Stimulated activated effector memory CD8-positive, alpha-beta T cell treated with anti-CD3 and anti-CD28 coated beads, Interleukin-12 subunit alpha, Interleukin-12 subunit beta, amount 100 ng/mL, for 72 hours (primary cell): Measurements from ENCODE around the gene CLIC1.
A peak's percentile ranks its signal among the peaks of the same experiment; 100 is the strongest.

Experiments
- ATAC-seq: fragments of 150-1000 bp; cut with Tn5 transposase; 2 replicates; pipeline ENCODE4 v1.10.0; 2021
- DNase-seq, 2 donors: peaks; one replicate each; pipeline ENCODE4 v3.0.0; 2021 to 2022; ENCODE audit warnings: low spot score in 2 of 2
- H3K27ac Mint-ChIP-seq: one replicate; pipeline ENCODE4 v1.8.0; 2022; ENCODE audit warnings: mild to moderate bottlenecking, mixed read lengths
- H3K36me3 Mint-ChIP-seq: one replicate; pipeline ENCODE4 v1.8.0; 2022; ENCODE audit warnings: mild to moderate bottlenecking, mixed read lengths
- H3K4me1 Mint-ChIP-seq: one replicate; pipeline ENCODE4 v1.8.0; 2022; ENCODE audit warnings: mixed read lengths
- H3K4me3 Mint-ChIP-seq: one replicate; pipeline ENCODE4 v1.8.0; 2022; ENCODE audit warnings: mild to moderate bottlenecking, mixed read lengths
- H3K9me3 Mint-ChIP-seq: one replicate; pipeline ENCODE4 v1.8.0; 2022; ENCODE audit warnings: mixed read lengths

Gene CLIC1

GRCh38 chr6:31690231-31691077, 45.9 kb downstream of the CLIC1 start:
- no peak for DNase-seq
- Mint-ChIP-seq H3K27ac (peak overlapping the region; percentile 74), H3K9me3 (no peaks in the 10 kb centered on the region), H3K4me3 (no peak overlapping the region), H3K36me3 (peaks cover 87% of the 10 kb centered on the region), H3K4me1 (peaks cover 8% of the 10 kb centered on the region)
- no peak for ATAC-seq

- Mint-ChIP-seq H3K4me1 (peaks cover 8% of the 10 kb centered on the region), H3K27ac (peak overlapping the region; percentile 74), H3K36me3 (peaks cover 85% of the 10 kb centered on the region), H3K9me3 (no peaks in the 10 kb centered on the region), H3K4me3 (no peak overlapping the region)
- DNase-seq (no peak), ATAC-seq (peak; percentile 39)
These were observed 46.9 kb downstream of the CLIC1 start for GRCh38 chr6:31689249-31690110.

GRCh38 chr6:31687860-31688693, 48.3 kb downstream of the CLIC1 start:
- no peak overlapping the region for H3K4me3 Mint-ChIP-seq
- ATAC-seq: no peak
- no peak for DNase-seq
- no peaks in the 10 kb centered on the region for H3K9me3 Mint-ChIP-seq
- peaks cover 8% of the 10 kb centered on the region for H3K4me1 Mint-ChIP-seq
- H3K27ac Mint-ChIP-seq: peak overlapping the region; percentile 32
- H3K36me3 Mint-ChIP-seq: peaks cover 71% of the 10 kb centered on the region

GRCh38 chr6:31687321-31687720, 49.0 kb downstream of the CLIC1 start:
- Mint-ChIP-seq H3K36me3 (peaks cover 69% of the 10 kb centered on the region), H3K4me1 (peaks cover 8% of the 10 kb centered on the region), H3K4me3 (no peak overlapping the region), H3K27ac (peak overlapping the region; percentile 32), H3K9me3 (no peaks in the 10 kb centered on the region)
- DNase-seq (no peak), ATAC-seq (no peak)

- H3K4me1 Mint-ChIP-seq: peaks cover 12% of the 10 kb centered on the region
- H3K27ac Mint-ChIP-seq: peak overlapping the region; percentile 32
- no peak for ATAC-seq
- H3K36me3 Mint-ChIP-seq: peaks cover 68% of the 10 kb centered on the region
- no peak for DNase-seq
- H3K9me3 Mint-ChIP-seq: no peaks in the 10 kb centered on the region
- H3K4me3 Mint-ChIP-seq: no peak overlapping the region
These were observed 49.8 kb downstream of the CLIC1 start for GRCh38 chr6:31686483-31686882.

GRCh38 chr6:31683591-31683990, 52.7 kb downstream of the CLIC1 start:
- no peak for DNase-seq
- peak overlapping the region; percentile 40 for H3K27ac Mint-ChIP-seq
- peaks cover 26% of the 10 kb centered on the region for H3K4me1 Mint-ChIP-seq
- no peaks in the 10 kb centered on the region for H3K9me3 Mint-ChIP-seq
- peaks cover 50% of the 10 kb centered on the region for H3K36me3 Mint-ChIP-seq
- no peak overlapping the region for H3K4me3 Mint-ChIP-seq
- ATAC-seq: no peak

- DNase-seq (peak in 1 of 2 donors; percentile 71), ATAC-seq (peak; percentile 74)
- Mint-ChIP-seq H3K9me3 (no peaks in the 10 kb centered on the region), H3K36me3 (peaks cover 26% of the 10 kb centered on the region), H3K4me3 (peak overlapping the region; percentile 83), H3K4me1 (peaks cover 34% of the 10 kb centered on the region), H3K27ac (peak overlapping the region; percentile 90)
These were observed 55.1 kb downstream of the CLIC1 start for GRCh38 chr6:31681135-31681671.
